Activated CD4-positive, alpha-beta T cell treated with anti-CD3 and anti-CD28 coated beads for 1 hour (primary cell): ENCODE data around the gene CYP4Z1.
"Not testable (repeated sequence)": the region's sequence is repeated elsewhere in the genome, so short reads cannot be mapped to it uniquely, and the experiment has no call there.

Source experiments
- DNase-seq: peaks from one replicate; pipeline ENCODE4 v3.0.0-alpha.2; 2020

CYP4Z1 gene

GRCh38 chr1:47129489-47130230, 62.6 kb downstream of the CYP4Z1 start:
- DNase-seq: not testable (repeated sequence)

- not testable (repeated sequence) for DNase-seq
Observed at GRCh38 chr1:47132665-47133064, 65.6 kb downstream of the CYP4Z1 start.

GRCh38 chr1:47137198-47137597, 70.2 kb downstream of the CYP4Z1 start, which contains the start of gene CYP4A22:
Gene CYP4A22, plus strand, starts transcription at chr1:47137441. Its CDS starts 45 bp downstream, at chr1:47137486.
- no peak for DNase-seq

GRCh38 chr1:47137925-47138615, 71.0 kb downstream of the CYP4Z1 start:
- no peak for DNase-seq

GRCh38 chr1:47140358-47140757, 73.3 kb downstream of the CYP4Z1 start:
- DNase-seq: not testable (repeated sequence)

- not testable (repeated sequence) for DNase-seq
Observed at GRCh38 chr1:47143654-47144053, 76.6 kb downstream of the CYP4Z1 start.

GRCh38 chr1:47146495-47146894, 79.5 kb downstream of the CYP4Z1 start:
- DNase-seq: not testable (repeated sequence)

GRCh38 chr1:47147047-47147785, 80.2 kb downstream of the CYP4Z1 start:
- DNase-seq: no peak

GRCh38 chr1:47149162-47149561, 82.1 kb downstream of the CYP4Z1 start:
- DNase-seq: not testable (repeated sequence)

- not testable (repeated sequence) for DNase-seq
Observed at GRCh38 chr1:47156457-47156856, 89.4 kb downstream of the CYP4Z1 start.

GRCh38 chr1:47157957-47158356, 90.9 kb downstream of the CYP4Z1 start:
- not testable (repeated sequence) for DNase-seq

- no peak for DNase-seq
Observed at GRCh38 chr1:47160716-47161115, 93.7 kb downstream of the CYP4Z1 start.

GRCh38 chr1:47161298-47162040, 94.4 kb downstream of the CYP4Z1 start:
- no peak for DNase-seq

GRCh38 chr1:47164552-47164951, 97.5 kb downstream of the CYP4Z1 start:
- DNase-seq: no peak
